Measurements from ENCODE around the gene ZBTB3. TPM values are rescaled to one million over a fixed set of nuclear protein-coding genes. Genes with fewer than 3 reads are reported as not detected.

Gene ZBTB3
- total and polyA plus RNA-seq, 9 of the 15 experiments (the other 6 are each of a cell fraction or from before 2014, with no cell fraction given) = 1.9 to 10.0 (median 4.9) TPM

GRCh38 chr11:62713343-62713742 lies 40.6 kb downstream of the ZBTB3 start:
- Histone ChIP-seq H3K4me3 (no peak overlapping the region), H3K9me1 (ENCODE audit: control insufficient read depth, insufficient read depth, low read length) (no peaks in the 10 kb centered on the region), H4K20me1 (replicated peaks; ENCODE audit: control insufficient read depth, insufficient read depth, low read length) (peaks cover 4% of the 10 kb centered on the region; the same call in 1 of the 2 replicates), H3K4me1 (replicated peaks in 1 of 2; ENCODE audit: control insufficient read depth in 2 of 2, insufficient read depth in 2 of 2, low read length in 2 of 2) (peaks cover 14 to 20% of the 10 kb centered on the region in 2 experiments; a peak in 4 of 5 replicates), H3K79me2 (ENCODE audit: control insufficient read depth, insufficient read depth, low read length) (peaks cover 23% of the 10 kb centered on the region; the same call in 2 of the 3 replicates), H3K9me3 (replicated peaks; ENCODE audit: control insufficient read depth, insufficient read depth, low read depth, low read length) (no peaks in the 10 kb centered on the region), H3K27ac (ENCODE audit: extremely low read depth, low read depth, low read length) (peak overlapping the region; percentile 39), H2AFZ (ENCODE audit: low read depth, low read length) (no peak overlapping the region), H3K36me3 (ENCODE audit: control insufficient read depth, insufficient read depth, low read length) (peaks cover 95% of the 10 kb centered on the region), H3K27me3 (ENCODE audit: control insufficient read depth in 2 of 2, insufficient read depth in 2 of 2, low read length in 2 of 2) (no peaks in the 10 kb centered on the region), H3K4me2 (ENCODE audit: insufficient read depth, low read length) (no peak overlapping the region), H3K9ac (ENCODE audit: insufficient read depth in 1 of 2, low read depth in 2 of 2, low read length in 2 of 2) (peak overlapping the region in 1 of 2 experiments; percentile 0; a peak in 1 of 4 replicates)
- in situ Hi-C loops (cut with MboI) = no loop called here
- peak; percentile 78 for ATAC-seq
- POLR2A ChIA-PET = interaction anchor here (0.6 to 1.8 kb wide), 5 partner anchors 10 to 128 kb away, joined by 3 to 6 read pairs (median 3); partner anchors contain the start of genes C11orf98 and CSKMT
- FAIRE-seq = peak; percentile 89
- CTCF ChIA-PET (ENCODE audit: low intra/inter-chr PET ratio) = no interaction called here
- peak; percentile 44 to 67 (median 57) for DNase-seq (ENCODE audit: extremely low read depth in 1 of 4, low spot score in 3 of 4)
- 36% methylated on average over 2 of the region's 2 CpGs for WGBS (ENCODE audit: insufficient coverage, low coverage, missing lambda C conversion rate)
- intact Hi-C loops (cut with micrococcal nuclease) = no loop called here
- no TSS peak for BruUV-seq (replicated peaks)
- TF ChIP-seq NR2C2 (CRISPR knock-in tag; IDR thresholded peaks at IDR 0.05) = no peak
- peak; percentile 75 for TF ChIP-seq NR2C2 (tag; IDR thresholded peaks at IDR 0.05)
- no peak for TF ChIP-seq ZNF436 (CRISPR knock-in tag; IDR thresholded peaks at IDR 0.05)
- no peak for TF ChIP-seq PRPF4 (IDR thresholded peaks at IDR 0.05; ENCODE audit: insufficient read depth, low read depth, low read length, poor library complexity, severe bottlenecking)
- no peak for TF ChIP-seq HMGN3 (IDR thresholded peaks at IDR 0.05; ENCODE audit: borderline replicate concordance, extremely low read depth, insufficient read length, low read depth, low read length)
- peak; percentile 74 for TF ChIP-seq NR2C1 (IDR thresholded peaks at IDR 0.05)
- TF ChIP-seq NR2C1 (tag; IDR thresholded peaks at IDR 0.05) = peak; percentile 82
- peak; percentile 49 for TF ChIP-seq CBFA2T3 (IDR thresholded peaks at IDR 0.05)
- TF ChIP-seq BDP1 (IDR thresholded peaks at IDR 0.05; ENCODE audit: insufficient read depth, insufficient read length) = no peak
- no peak for TF ChIP-seq SNRNP70 (optimal IDR thresholded peaks at IDR 0.05; ENCODE audit: low read depth, low read length)
- TF ChIP-seq UBTF (IDR thresholded peaks at IDR 0.05; ENCODE audit: borderline replicate concordance in 1 of 2, low read depth in 2 of 2, low read length in 2 of 2) = no peak
- no peak for TF ChIP-seq RBFOX2 (IDR thresholded peaks at IDR 0.05; ENCODE audit: low read depth, low read length)
- no peak for TF ChIP-seq ETV5 (CRISPR knock-in tag; IDR thresholded peaks at IDR 0.05; ENCODE audit: low read depth)
- no peak for TF ChIP-seq SMC3 (conservative IDR thresholded peaks at IDR 0.05; ENCODE audit: insufficient read depth, low read depth, low read length)
- TF ChIP-seq ARID4B (CRISPR knock-in tag; IDR thresholded peaks at IDR 0.05) = no peak
- no peak for TF ChIP-seq MAFK (IDR thresholded peaks at IDR 0.05; ENCODE audit: low read length)

Data from K562 (cell line).